Pancreas (tissue), 10 donors: ENCODE data around the gene MID1IP1. TPM values are rescaled to one million over a fixed set of nuclear protein-coding genes. Genes with fewer than 3 reads are reported as not detected.
A peak's percentile ranks its signal among the peaks of the same experiment; 100 is the strongest.

Experiments used
- ATAC-seq, 4 donors: fragments of 200-7000 bp; cut with Tn5 transposase; one replicate each; pipeline versions ENCODE4 v1.8.0 to v1.9.1; 2020; ENCODE audit warnings: mild to moderate bottlenecking in 4 of 4, moderate library complexity in 4 of 4
- DNase-seq, 6 donors: peaks; one replicate each; pipeline ENCODE4 v3.0.0-alpha.2; 2020
- FAIRE-seq: peaks from 2 replicates; lab custom pipeline; 2012; peaks lifted over from hg19 to GRCh38; lab: Jason Lieb, UNC
- H3K27ac ChIP-seq, 4 donors: fragments of 200-600 bp; sonication (generic); 1 replicate in 3 of 4; 2 replicates in 1 of 4; pipeline versions ENCODE4 v1.5.0 to v1.8.0; 2020
- H3K27me3 ChIP-seq, 4 donors: fragments of 200-600 bp; one replicate each; pipeline ENCODE4 v1.8.0; 2021
- H3K36me3 ChIP-seq, 3 donors: fragments of 200-600 bp; sonication (generic) in 1 of 3; one replicate each; pipeline versions ENCODE4 v1.5.0 to v1.8.0; 2020 to 2021
- H3K4me1 ChIP-seq, 3 donors: fragments of 200-600 bp; one replicate each; pipeline ENCODE4 v1.8.0; 2021
- H3K4me3 ChIP-seq, 4 donors: fragments of 200-600 bp; sonication (generic) in 2 of 4; one replicate each; pipeline versions ENCODE4 v1.5.0 to v1.8.0; 2020 to 2021
- H3K9me3 ChIP-seq, 4 donors: fragments of 200-600 bp; one replicate each; pipeline ENCODE4 v1.8.0; 2021
- CTCF ChIP-seq, 4 donors: fragments of 200-600 bp; sonication (generic) in 3 of 4; IDR thresholded peaks; one replicate each; pipeline versions ENCODE4 v1.5.0 to v1.8.0; 2021; ENCODE audit warnings: antibody characterized with exemption in 4 of 4
- WGBS, 2 donors: extraction: QIAGEN DNeasy Blood & Tissue Kit; methylation state at CpG; one replicate each; pipeline ENCODE4 v1.1.7; 2013; 5-methylcytosine and 5-hydroxymethylcytosine counted together
- intact Hi-C, 3 donors: fragments of 100-400 bp; cut with DNase I; formaldehyde crosslinking; loops; one replicate each; pipeline versions ENCODE4 v1.11.1 to v1.14.2; 2022
- polyA plus RNA-seq, 2 donors: library from polyadenylated mRNA; stranded (reverse); fragments of 200-250 nt; gene quantifications; one replicate each; pipeline ENCODE4 v1.2.3, GENCODE V29; 2013
- total RNA-seq, 6 donors: library from RNA; stranded (reverse); fragmentation: NEBNext Ultra II Directional in 4 of 6; extraction: Animal tissue kit (Norgen Biotek cat#: 25700) in 4 of 6; gene quantifications; one replicate each; pipeline versions ENCODE4 v1.2.1 to v1.2.4, GENCODE V29; 2021 to 2023
- donor health status: healthy with polysubstance abuse.
- donor health status: DM: no; HTN: no; CAD: no; lungs with moderate emphysema.
- donor health status: DM: no; HTN: no; CAD: no.
- donor health status: control.
- donor health status: control.
- donor health status: Bipolar disorder and iron deficiency.
- donor health status: DM: yes; HTN: yes; CAD: no.
- donor health status: DM: no; HTN: no; CAD: no.
- donor health status: DM: no; HTN: no; CAD: no.
- donor health status: DM: yes; HTN: yes; CAD: no.

MID1IP1 gene
- total and polyA plus RNA-seq, 8 donors, result 28.4 to 123 (median 38.9) TPM

GRCh38 chrX:38847903-38848230 lies 46.6 kb downstream of the MID1IP1 start:
- no peaks in the 10 kb centered on the region for H3K9me3 ChIP-seq
- FAIRE-seq (no peak), DNase-seq (no peak), ATAC-seq (peak in 2 of 4 donors; percentile 28 to 51)
- peak overlapping the region in 2 of 4 donors; percentile 47 to 62 for H3K27ac ChIP-seq
- H3K4me3 ChIP-seq, result no peak overlapping the region
- peaks cover 0 to 23% (median 0%) of the 10 kb centered on the region in 4 donors for H3K27me3 ChIP-seq
- intact Hi-C loops, result no loop called here
- TF ChIP-seq CTCF (IDR thresholded peaks at IDR 0.05), result no peak
- 14 to 47% methylated on average over 1 of the region's 1 CpG for WGBS, 2 donors
- no peaks in the 10 kb centered on the region for H3K36me3 ChIP-seq
- peaks cover 0 to 8% (median 0%) of the 10 kb centered on the region in 3 donors for H3K4me1 ChIP-seq

DNA sequence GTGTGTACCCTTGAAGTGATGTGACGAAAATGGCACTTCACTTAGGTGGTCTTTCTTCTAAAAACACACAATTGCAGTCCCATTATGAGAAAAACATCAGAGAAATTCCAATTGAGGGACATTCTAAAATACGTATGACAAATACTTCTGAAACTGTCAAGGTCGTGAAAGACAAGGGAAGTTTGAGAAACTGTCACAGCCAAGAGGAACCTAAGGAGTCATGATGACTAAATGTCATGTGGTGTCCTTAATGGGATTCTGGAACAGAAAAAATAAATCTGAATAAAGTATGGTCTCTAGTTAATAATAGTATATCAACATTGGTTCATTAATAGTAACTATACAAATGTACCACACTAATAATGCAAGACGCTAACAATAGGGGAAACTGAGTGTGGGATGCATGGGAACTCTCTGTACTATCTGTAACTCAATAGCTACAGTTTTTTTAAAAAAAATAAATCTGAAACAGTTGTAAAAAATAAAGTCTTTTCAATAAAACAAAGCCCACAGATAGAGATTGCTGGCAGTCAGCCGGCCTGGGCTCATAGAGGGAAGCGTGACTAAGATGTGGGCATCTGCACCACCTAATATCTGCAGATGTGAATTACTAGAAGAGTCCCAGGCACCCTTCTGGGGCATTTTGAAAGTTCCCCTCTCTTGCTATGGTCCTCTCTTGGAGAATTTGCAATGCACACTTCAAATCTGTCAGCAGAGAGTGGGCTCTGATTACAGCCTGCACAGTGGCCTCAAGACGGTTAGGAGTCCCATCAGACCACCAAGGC lies 47.6 kb downstream of the MID1IP1 start:
- intact Hi-C loops, result no loop called here
- DNase-seq (no peak), FAIRE-seq (no peak), ATAC-seq (no peak)
- no peak overlapping the region for H3K4me3 ChIP-seq
- H3K36me3 ChIP-seq, result no peaks in the 10 kb centered on the region
- no peak overlapping the region for H3K27ac ChIP-seq
- H3K9me3 ChIP-seq, result no peaks in the 10 kb centered on the region
- no peak for TF ChIP-seq CTCF (IDR thresholded peaks at IDR 0.05)
- peaks cover 0 to 23% (median 0%) of the 10 kb centered on the region in 4 donors for H3K27me3 ChIP-seq
- peaks cover 0 to 8% (median 0%) of the 10 kb centered on the region in 3 donors for H3K4me1 ChIP-seq
- WGBS, 2 donors, result 82 to 92% methylated on average over 7 of the region's 7 CpGs

DNA sequence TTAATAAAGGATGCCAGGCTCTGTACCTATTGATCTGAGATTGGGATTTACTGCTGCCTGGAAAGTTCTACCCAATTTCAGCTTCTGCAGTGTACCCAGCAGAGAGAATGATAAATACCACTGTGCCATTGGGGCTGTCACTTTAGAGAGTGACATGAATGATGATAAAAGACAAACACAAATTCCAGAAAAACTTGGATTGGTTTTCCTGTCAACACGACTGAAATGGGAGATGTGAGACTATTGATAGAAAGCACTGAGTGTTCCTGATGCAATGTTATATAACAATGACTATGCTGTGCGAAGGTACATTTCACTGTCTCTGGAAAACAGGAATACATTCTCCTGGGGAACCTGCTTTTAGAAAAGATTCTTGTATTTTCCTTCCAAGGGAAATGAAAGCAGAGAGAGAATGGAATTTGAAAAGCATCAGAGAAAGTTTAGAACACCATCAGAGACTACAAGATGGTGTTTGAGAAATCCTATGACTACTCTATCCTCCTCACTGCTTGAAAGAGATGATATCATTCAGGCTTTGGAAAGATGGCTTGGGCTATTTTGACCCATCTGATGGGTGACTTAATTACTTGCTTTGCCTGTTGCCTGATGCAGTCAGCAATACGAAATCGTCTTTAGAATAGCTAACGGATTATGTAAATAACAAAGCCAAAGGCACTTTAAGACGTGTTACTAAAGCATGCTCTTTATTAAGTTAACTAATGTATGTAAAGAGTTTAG lies 49.7 kb downstream of the MID1IP1 start:
- peaks cover 0 to 4% (median 0%) of the 10 kb centered on the region in 3 donors for H3K4me1 ChIP-seq
- no peak overlapping the region for H3K4me3 ChIP-seq
- peaks cover 0 to 23% (median 0%) of the 10 kb centered on the region in 4 donors for H3K27me3 ChIP-seq
- WGBS, 2 donors, result 72 to 74% methylated on average over 6 of the region's 6 CpGs
- TF ChIP-seq CTCF (IDR thresholded peaks at IDR 0.05), result no peak
- H3K9me3 ChIP-seq, result no peaks in the 10 kb centered on the region
- H3K27ac ChIP-seq, result no peak overlapping the region
- ATAC-seq (no peak), FAIRE-seq (peak; percentile 5), DNase-seq (no peak)
- no peaks in the 10 kb centered on the region for H3K36me3 ChIP-seq
- intact Hi-C loops, result no loop called here

DNA sequence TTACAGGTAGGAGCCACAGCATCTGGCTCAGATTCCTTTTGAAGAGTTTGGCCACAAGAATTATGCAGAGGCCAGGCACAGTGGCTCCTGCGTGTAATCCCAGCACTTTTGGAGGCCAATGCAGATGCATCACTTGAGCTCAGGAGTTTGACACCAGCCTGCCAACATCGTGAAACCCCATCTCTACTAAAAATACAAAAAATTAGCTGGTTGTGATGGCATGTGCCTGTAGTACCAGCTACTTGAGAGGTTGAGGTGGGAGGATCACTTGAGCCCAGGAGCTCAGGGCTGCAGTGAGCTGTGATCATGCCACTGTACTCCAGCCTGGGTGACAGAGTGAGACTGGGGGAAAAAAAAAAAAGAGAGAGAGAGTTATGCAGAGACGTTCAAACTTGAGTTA lies 53.0 kb downstream of the MID1IP1 start:
- Histone ChIP-seq H3K27ac (no peak overlapping the region), H3K4me3 (no peak overlapping the region), H3K27me3 (peaks cover 0 to 6% (median 0%) of the 10 kb centered on the region in 4 donors), H3K4me1 (no peaks in the 10 kb centered on the region), H3K36me3 (no peaks in the 10 kb centered on the region), H3K9me3 (no peaks in the 10 kb centered on the region)
- ATAC-seq (no peak), DNase-seq (no peak), FAIRE-seq (no peak)
- intact Hi-C loops, result no loop called here
- TF ChIP-seq CTCF (IDR thresholded peaks at IDR 0.05), result no peak
- WGBS, 2 donors, result 50 to 65% methylated on average over 3 of the region's 3 CpGs

Other genes starting within 250 kb of the MID1IP1 start
- 10 to 100 TPM in 3 of 6 donors, 1 to 10 TPM in 3; 5.3 to 18.9 (median 8.4) TPM for gene TSPAN7, start 239.9 kb upstream of the MID1IP1 start, total RNA-seq
- gene TSPAN7, start 239.9 kb upstream of the MID1IP1 start, polyA plus RNA-seq, result 10 to 100 TPM; 20.6 to 68.1 TPM